ENCODE data around the gene PKM. TPM values are rescaled to one million over a fixed set of nuclear protein-coding genes. Genes with fewer than 3 reads are reported as not detected.

The PKM gene
- total and polyA plus RNA-seq, 2 donors (not counting 3 experiments of a cell fraction or from before 2014, with no cell fraction given) = 689 to 968 TPM

GRCh38 chr15:72249142-72249810 lies 18.3 kb upstream of the PKM start:
- Histone ChIP-seq H3K27ac (ENCODE audit: insufficient read depth, low read depth, low read length) (no peak overlapping the region), H3K4me2 (ENCODE audit: insufficient read depth, low read length) (no peak overlapping the region), H2AFZ (ENCODE audit: low read depth, low read length) (no peak overlapping the region), H4K20me1 (replicated peaks; ENCODE audit: control insufficient read depth, extremely low read depth, insufficient read depth, low read length) (no peaks in the 10 kb centered on the region), H3K36me3 (ENCODE audit: control insufficient read depth in 2 of 2, extremely low read depth in 1 of 2, insufficient read depth in 2 of 2, low read length in 2 of 2) (peaks cover 7 to 24% of the 10 kb centered on the region in 2 experiments), H3K9ac (replicated peaks; ENCODE audit: extremely low read depth, insufficient read depth, low read length) (no peak overlapping the region), H3K4me3 (replicated peaks in 1 of 3; ENCODE audit: insufficient read depth in 1 of 3, low read depth in 1 of 3, low read length in 3 of 3) (no peak overlapping the region), H3K27me3 (ENCODE audit: control insufficient read depth in 2 of 2, insufficient read depth in 2 of 2, low read length in 2 of 2) (no peaks in the 10 kb centered on the region), H3K9me3 (replicated peaks; ENCODE audit: control insufficient read depth, insufficient read depth, low read length) (no peaks in the 10 kb centered on the region), H3K9me1 (replicated peaks; ENCODE audit: control insufficient read depth, extremely low read depth, insufficient read depth, low read length) (no peaks in the 10 kb centered on the region), H3K4me1 (ENCODE audit: control insufficient read depth, extremely low read depth, insufficient read depth, low read length) (no peaks in the 10 kb centered on the region), H3K79me2 (ENCODE audit: control insufficient read depth, insufficient read depth, low read length) (no peaks in the 10 kb centered on the region)
- POLR2A ChIA-PET = no interaction called here
- DNase-seq (ENCODE audit: low read depth, low spot score) = no peak
- CTCF ChIA-PET = interaction anchor here (0.8 to 2.5 kb wide), 2 partner anchors 49 to 50 kb away, joined by 3 to 9 read pairs; no protein-coding TSS in a partner anchor
- no peak for FAIRE-seq
- dilution Hi-C loops (cut with MboI; ENCODE audit: extremely low pct_ligation_motif_present, low sequenced_read_pairs) = no loop called here
- intact Hi-C loops (cut with micrococcal nuclease) = no loop called here
- TF ChIP-seq FOS (IDR thresholded peaks at IDR 0.05; ENCODE audit: borderline replicate concordance, insufficient read depth, low read length) (no peak), MAX (IDR thresholded peaks at IDR 0.05; ENCODE audit: insufficient read depth, insufficient read length) (no peak), POLR2A (IDR thresholded peaks at IDR 0.05; ENCODE audit: low read depth, low read length) (no peak)
- no TSS peak for BruUV-seq (replicated peaks)

- H3K9ac ChIP-seq (replicated peaks; ENCODE audit: extremely low read depth, insufficient read depth, low read length) = no peak overlapping the region
- H3K4me2 ChIP-seq (ENCODE audit: insufficient read depth, low read length) = no peak overlapping the region
- dilution Hi-C loops (cut with MboI; ENCODE audit: extremely low pct_ligation_motif_present, low sequenced_read_pairs) = no loop called here
- CTCF ChIA-PET = interaction anchor here (0.8 kb wide), 1 partner anchor 49 kb away, joined by 3 read pairs; no protein-coding TSS in a partner anchor
- H3K4me1 ChIP-seq (ENCODE audit: control insufficient read depth, extremely low read depth, insufficient read depth, low read length) = no peaks in the 10 kb centered on the region
- POLR2A ChIA-PET = no interaction called here
- no peaks in the 10 kb centered on the region for H3K9me1 ChIP-seq (replicated peaks; ENCODE audit: control insufficient read depth, extremely low read depth, insufficient read depth, low read length)
- H3K9me3 ChIP-seq (replicated peaks; ENCODE audit: control insufficient read depth, insufficient read depth, low read length) = no peaks in the 10 kb centered on the region
- BruUV-seq (replicated peaks) = no TSS peak
- intact Hi-C loops (cut with micrococcal nuclease) = no loop called here
- H3K79me2 ChIP-seq (ENCODE audit: control insufficient read depth, insufficient read depth, low read length) = no peaks in the 10 kb centered on the region
- H3K27me3 ChIP-seq (ENCODE audit: control insufficient read depth in 2 of 2, insufficient read depth in 2 of 2, low read length in 2 of 2) = no peaks in the 10 kb centered on the region
- no peak for FAIRE-seq
- H4K20me1 ChIP-seq (replicated peaks; ENCODE audit: control insufficient read depth, extremely low read depth, insufficient read depth, low read length) = no peaks in the 10 kb centered on the region
- no peak overlapping the region for H3K4me3 ChIP-seq (replicated peaks in 1 of 3; ENCODE audit: insufficient read depth in 1 of 3, low read depth in 1 of 3, low read length in 3 of 3)
- TF ChIP-seq CTCF (IDR thresholded peaks at IDR 0.05; ENCODE audit: extremely low read depth in 1 of 2, insufficient read depth in 1 of 2, low read depth in 1 of 2, low read length in 2 of 2) (no peak), FOS (IDR thresholded peaks at IDR 0.05; ENCODE audit: borderline replicate concordance, insufficient read depth, low read length) (peak; percentile 30), EZH2 (IDR thresholded peaks at IDR 0.05; ENCODE audit: borderline replicate concordance, low read depth, low read length, severe bottlenecking) (no peak), GATA2 (IDR thresholded peaks at IDR 0.05; ENCODE audit: insufficient read depth, insufficient read length, low read depth, low read length) (peak; percentile 62), POLR2A (IDR thresholded peaks at IDR 0.05; ENCODE audit: low read depth, low read length) (no peak), POLR2AphosphoS5 (IDR thresholded peaks at IDR 0.05; ENCODE audit: insufficient read depth, low read depth, low read length) (no peak), MAX (IDR thresholded peaks at IDR 0.05; ENCODE audit: insufficient read depth, insufficient read length) (no peak), JUN (IDR thresholded peaks at IDR 0.05; ENCODE audit: borderline replicate concordance, insufficient read depth, insufficient read length, low read depth) (no peak), MYC (IDR thresholded peaks at IDR 0.05; ENCODE audit: low read depth, low read length) (no peak)
- H2AFZ ChIP-seq (ENCODE audit: low read depth, low read length) = no peak overlapping the region
- no peak overlapping the region for H3K27ac ChIP-seq (ENCODE audit: insufficient read depth, low read depth, low read length)
- no peak for DNase-seq (ENCODE audit: low read depth, low spot score)
- peaks cover 4 to 22% of the 10 kb centered on the region in 2 experiments for H3K36me3 ChIP-seq (ENCODE audit: control insufficient read depth in 2 of 2, extremely low read depth in 1 of 2, insufficient read depth in 2 of 2, low read length in 2 of 2)
Measured at GRCh38 chr15:72248514-72248913, 17.5 kb upstream of the PKM start.
